ENCODE measurements around the gene VAMP4.
"Not testable (repeated sequence)": the region's sequence is repeated elsewhere in the genome, so short reads cannot be mapped to it uniquely, and the experiment has no call there.

VAMP4 gene

DNA sequence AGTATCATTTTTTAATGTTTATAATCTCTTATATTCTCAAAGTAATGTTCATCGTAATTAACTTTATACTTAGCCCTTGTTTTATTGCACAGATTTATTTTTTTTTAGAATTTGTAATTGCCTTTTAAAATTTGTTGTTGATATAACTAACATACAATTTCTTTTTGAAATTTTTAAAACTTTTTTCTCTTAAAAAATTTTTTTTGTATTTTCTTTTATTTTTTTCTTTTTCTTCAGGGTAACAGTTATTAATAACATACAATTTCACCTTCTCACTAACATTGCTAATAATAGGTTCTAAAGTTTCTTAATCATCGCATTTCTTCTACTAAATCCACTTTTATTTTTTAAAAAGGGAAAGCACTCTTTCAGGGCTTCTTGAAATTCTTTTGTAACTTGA lies 11.3 kb upstream of the VAMP4 start:
- DNase-seq (ENCODE audit: low read depth in 1 of 2, low spot score in 1 of 2): no peak

DNA sequence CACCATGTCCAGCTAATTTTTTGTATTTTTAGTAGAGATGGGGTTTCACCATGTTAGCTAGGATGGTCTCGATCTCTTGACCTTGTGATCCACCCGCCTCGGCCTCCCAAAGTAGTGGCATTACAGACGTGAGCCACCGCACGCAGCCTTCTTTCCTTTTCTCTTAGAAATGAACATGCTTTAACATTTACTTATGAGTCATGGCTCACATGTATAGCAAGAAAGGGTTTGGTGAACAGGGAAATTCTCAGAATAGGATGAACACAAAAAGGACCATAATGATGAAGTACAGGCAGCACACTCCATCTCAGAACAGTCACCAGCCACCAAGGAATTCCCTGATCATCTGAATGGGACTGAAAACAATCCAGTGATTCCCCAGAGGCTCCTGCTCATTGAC lies 9.4 kb upstream of the VAMP4 start:
- no peak for DNase-seq (ENCODE audit: low read depth in 1 of 2, low spot score in 1 of 2)

- no peak for DNase-seq (ENCODE audit: low read depth in 1 of 2, low spot score in 1 of 2)
These were observed 6.8 kb upstream of the VAMP4 start for GRCh38 chr1:171748651-171749050.

DNA sequence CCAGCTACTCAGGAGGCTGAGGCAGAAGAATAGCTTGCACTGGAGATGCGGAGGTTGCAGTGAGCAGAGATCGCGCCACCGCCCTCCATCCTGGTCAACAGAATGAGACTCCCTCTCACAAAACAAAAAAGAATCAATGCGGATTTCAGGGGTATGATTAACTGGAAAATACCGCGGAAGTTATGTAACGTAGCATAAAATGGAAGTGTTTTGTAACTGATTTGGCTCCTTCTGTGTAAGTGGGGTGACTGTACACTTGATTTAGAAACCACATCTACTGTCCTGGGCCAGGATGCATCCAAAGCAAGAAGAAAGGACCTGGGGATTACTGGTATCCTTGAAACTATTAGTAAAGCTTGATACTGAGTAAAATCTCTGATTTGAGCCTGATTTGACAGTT lies 3.1 kb upstream of the VAMP4 start:
- no peak for DNase-seq (ENCODE audit: low read depth in 1 of 2, low spot score in 1 of 2)

DNA sequence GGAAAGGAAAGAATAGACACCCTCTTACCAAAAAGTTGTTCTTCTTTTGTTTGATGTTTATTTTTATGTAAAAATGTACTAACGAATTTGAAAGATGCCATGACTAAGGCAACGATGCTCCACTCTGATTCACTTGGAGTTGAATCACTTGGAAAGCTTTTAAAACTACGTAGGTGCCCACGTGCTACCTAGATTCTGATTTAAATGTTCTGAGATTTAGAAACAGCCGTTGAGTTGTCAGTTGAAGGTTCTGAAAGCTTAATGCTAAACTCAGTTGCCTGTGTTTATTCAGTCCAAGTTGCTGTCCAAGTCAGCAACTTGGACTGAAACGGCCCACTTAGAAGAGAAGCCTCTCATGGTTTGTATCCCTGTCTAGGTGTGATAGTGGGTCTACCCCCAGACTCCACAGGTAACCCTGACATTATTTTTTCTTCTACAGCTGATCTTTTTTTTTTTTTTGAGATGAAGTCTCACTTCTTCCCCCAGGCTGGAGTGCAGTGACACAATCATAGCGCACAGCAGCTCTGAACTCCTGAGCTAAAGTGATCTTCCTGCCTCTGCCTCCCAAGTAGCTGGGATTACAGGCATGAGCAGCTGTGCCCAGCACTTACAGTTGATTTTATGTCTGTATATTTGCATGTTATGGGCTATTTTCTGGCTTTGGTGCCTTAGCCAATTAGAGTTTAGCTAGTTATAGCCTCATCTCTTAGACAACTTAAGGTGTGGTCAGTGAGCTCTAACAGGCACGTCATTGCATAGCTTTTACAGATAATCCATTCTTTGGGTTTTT lies 1.4 kb upstream of the VAMP4 start:
- DNase-seq (ENCODE audit: low read depth in 1 of 2, low spot score in 1 of 2): peak in 1 of 2 donors; percentile 18

- peak in 1 of 2 donors; percentile 6 for DNase-seq (ENCODE audit: low read depth in 1 of 2, low spot score in 1 of 2)
These were observed 685 bp upstream of the VAMP4 start for GRCh38 chr1:171742577-171742922.

DNA sequence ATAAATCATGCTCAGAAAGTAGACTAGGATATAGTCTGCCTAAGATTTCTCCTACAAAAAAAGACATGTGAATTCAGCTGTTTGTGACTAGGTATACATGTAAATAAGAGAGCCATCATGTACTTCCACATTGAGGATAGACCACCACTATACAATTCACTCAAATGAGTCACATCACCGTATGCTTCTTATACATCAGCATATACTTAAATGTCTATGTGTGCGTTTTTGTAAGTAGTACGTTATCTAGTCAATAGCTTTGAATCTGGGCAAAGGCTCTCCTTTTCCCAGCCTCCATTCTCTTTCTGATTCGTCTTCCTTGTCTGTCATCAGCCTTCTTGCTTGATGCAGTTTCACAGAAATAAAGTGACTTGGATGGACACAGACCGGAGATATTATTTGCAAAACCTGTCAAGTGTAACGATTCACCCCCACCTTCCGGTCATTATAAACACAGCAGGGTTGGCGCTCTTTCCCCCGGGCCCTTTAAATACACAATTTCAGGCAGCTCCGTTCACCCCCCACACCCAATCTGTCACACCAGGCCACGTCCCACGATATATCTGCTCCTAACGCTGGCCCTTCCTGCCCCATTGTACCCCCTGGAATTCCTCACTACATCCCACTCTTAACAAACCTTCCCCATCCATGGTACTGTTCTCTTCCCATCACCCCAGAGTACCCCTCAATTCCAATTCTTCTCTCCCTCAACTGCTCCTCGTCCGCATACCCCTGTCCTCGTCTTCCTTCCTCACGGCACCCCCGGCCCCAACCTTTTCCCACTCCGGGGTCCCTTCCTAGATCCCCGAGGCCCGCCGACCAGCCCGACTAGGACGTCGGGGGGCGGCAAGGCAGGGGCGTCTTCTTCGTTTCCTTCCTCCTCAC lies 636 bp downstream of the VAMP4 start:
- peak in 1 of 2 donors; percentile 25 for DNase-seq (ENCODE audit: low read depth in 1 of 2, low spot score in 1 of 2)

DNA sequence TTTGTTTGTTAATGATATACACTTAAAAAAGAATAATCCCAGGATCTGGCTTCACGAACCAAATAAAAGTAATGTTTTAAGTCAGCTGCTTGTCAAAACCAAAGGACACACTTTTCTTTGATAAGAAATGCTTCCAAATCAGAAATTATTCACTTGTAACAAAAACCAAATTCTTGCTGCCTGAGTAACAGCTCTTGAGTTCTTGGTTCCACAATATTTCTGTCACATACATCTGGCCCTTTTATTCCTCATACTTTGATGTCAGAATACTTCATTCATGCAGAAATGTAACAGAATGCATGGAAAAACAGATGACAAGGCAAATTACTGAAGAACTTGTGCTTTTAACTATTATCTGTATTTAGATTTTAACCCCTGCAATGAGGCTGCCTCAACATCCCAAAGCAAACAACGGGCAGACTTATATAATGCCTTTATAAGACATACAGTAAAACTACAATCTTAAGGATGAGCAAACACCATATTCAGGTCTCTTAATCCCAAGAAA lies 1.5 kb downstream of the VAMP4 start:
- no peak for DNase-seq (ENCODE audit: low read depth in 1 of 2, low spot score in 1 of 2)

DNA sequence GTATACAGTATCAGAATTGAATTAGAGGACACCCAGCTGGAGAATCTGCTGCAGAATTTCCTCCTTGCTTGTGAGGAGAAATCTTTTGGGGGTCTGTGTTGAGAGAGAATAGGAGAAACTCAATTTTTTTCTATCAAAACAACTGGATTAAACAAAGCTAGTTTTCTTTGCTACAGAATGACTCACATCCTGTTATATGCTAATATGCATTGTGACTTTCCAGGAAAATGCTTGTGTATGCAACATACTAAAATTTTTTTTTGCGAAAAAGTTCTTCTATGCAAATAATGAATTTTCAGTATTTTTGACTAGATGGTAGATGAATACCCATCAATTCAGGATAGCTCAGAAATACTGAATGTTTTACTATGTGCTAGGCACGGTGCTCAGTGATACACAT lies 2.2 kb downstream of the VAMP4 start:
- no peak for DNase-seq (ENCODE audit: low read depth in 1 of 2, low spot score in 1 of 2)

- no peak for DNase-seq (ENCODE audit: low read depth in 1 of 2, low spot score in 1 of 2)
These were observed 3.0 kb downstream of the VAMP4 start for GRCh38 chr1:171738911-171739310.

GRCh38 chr1:171736196-171736595 lies 5.7 kb downstream of the VAMP4 start:
- DNase-seq (ENCODE audit: low read depth in 1 of 2, low spot score in 1 of 2): no peak

GRCh38 chr1:171730052-171730451 lies 11.8 kb downstream of the VAMP4 start:
- DNase-seq (ENCODE audit: low read depth in 1 of 2, low spot score in 1 of 2): no peak

DNA sequence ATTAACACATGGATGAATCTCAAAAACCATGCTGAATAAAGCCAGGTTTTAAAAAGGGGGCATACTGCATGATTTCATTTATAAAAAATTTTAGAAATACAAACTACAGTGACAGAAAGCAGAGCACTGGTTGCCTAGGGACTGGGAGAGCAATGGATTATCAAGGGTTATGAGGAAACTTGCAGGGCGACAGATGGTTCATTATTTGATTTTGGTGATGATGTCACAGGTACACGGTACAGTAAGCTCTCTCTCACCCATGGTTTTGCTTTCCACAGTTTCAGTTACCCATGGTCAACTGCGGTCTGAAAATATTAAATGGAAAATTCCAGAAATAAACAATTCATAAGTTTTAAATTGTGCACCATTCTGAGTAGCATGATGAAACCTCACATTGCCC lies 14.1 kb downstream of the VAMP4 start:
- DNase-seq (ENCODE audit: low read depth in 1 of 2, low spot score in 1 of 2): no peak

DNA sequence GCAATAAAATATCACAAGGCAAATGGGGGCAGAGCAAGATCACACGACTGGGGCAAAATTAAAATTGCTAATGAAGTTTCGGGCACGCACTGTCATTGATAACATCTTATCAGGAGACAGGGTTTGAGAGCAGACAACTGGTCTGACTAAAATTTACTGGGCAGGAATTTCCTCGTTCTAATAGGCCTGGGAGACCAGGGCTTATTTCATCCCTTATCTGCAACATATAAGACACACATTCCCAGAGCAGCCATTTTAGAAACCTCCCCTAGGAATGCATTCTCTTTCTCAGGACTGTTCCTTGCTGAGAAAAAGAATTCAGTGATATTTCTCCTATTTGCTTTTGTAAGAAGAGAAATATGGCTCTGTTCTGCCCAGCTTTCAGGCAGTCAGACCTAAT lies 18.7 kb downstream of the VAMP4 start:
- DNase-seq (ENCODE audit: low read depth in 1 of 2, low spot score in 1 of 2): not testable (repeated sequence)

DNA sequence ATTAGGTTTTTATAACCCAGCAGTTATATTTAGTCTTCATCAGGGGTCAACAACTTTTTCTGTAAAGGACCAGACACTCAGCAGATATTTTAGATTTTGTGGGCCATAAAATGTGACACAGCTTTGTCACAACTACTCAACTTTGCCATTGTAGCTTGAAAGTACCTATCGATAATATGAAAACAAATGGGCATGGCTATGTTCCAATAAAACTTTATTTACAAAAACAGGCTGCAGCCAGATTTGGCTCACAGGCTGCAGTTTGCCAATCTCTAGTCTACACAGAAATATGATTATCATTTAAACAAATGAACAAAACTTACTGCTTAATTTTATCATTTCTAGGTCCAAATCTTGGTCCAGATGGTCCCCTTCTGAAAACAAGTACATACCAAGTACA lies 23.0 kb downstream of the VAMP4 start:
- no peak for DNase-seq (ENCODE audit: low read depth in 1 of 2, low spot score in 1 of 2)

- no peak for DNase-seq (ENCODE audit: low read depth in 1 of 2, low spot score in 1 of 2)
These were observed 23.6 kb downstream of the VAMP4 start for GRCh38 chr1:171718216-171718615.

GRCh38 chr1:171717062-171717718 lies 24.7 kb downstream of the VAMP4 start:
- no peak for DNase-seq (ENCODE audit: low read depth in 1 of 2, low spot score in 1 of 2)

GRCh38 chr1:171716616-171717015 lies 25.2 kb downstream of the VAMP4 start:
- DNase-seq (ENCODE audit: low read depth in 1 of 2, low spot score in 1 of 2): no peak

DNA sequence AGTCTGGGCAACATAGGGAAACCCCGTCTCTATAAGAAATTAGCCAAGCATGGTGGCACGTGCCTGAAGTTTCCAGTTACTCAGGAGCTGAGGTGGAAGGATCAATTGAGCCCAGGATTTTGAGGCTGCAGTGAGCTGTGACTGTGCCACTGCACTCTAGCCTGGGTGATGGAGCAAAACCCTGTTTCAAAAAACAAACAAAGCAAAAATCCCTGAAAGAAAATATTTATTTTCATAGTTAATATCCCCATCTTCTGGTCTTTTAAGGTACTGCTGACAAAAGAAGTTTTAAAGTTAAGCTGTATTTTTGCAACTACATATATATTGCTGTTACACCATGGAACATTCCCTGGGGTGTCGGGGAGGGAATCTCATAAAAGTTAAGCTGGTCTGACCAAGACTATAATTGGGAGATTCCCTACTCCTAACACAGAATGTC lies 26.0 kb downstream of the VAMP4 start:
- DNase-seq (ENCODE audit: low read depth in 1 of 2, low spot score in 1 of 2): no peak

DNA sequence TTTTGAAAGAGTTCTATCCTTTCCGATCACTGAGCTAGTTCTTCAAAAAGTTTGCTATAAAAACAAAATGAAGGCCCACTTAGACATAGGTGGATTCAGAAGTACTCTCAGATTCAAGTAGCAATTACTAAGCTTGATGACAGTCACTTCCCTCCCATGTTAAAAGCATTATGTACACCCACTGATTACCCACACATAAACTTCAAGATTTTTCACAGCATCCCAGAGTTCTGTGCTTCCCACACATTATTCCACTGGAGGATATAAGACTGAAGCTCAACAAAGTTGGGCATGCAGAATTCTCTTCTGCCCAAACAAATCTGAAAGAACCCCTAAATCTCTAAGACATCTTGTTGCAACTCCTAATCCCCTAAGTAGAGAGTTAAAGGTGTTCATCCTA lies 29.5 kb downstream of the VAMP4 start:
- DNase-seq (ENCODE audit: low read depth in 1 of 2, low spot score in 1 of 2): no peak

DNA sequence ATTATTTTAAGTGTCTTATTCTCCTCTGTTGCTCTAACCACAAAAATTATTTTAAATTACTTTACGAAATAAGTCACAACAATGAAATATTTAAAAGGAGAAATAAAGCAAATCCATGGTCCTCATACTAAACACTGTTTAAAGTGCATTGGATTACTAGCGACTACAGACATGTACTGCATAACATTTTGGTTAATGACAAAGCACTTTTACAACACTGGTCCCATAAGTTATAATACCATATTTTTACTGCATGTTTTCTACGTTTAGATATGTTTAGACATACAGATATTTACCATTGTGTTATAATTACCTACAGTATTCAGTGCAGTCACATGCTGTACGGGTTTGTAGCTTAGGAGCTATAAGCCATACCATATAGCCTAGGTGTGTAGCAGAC lies 30.2 kb downstream of the VAMP4 start:
- no peak for DNase-seq (ENCODE audit: low read depth in 1 of 2, low spot score in 1 of 2)

- no peak for DNase-seq (ENCODE audit: low read depth in 1 of 2, low spot score in 1 of 2)
These were observed 34.3 kb downstream of the VAMP4 start for GRCh38 chr1:171707583-171707982.
